IPS-15b (cell line): ENCODE data around the gene LMNTD1.
"Not testable (repeated sequence)": the region's sequence is repeated elsewhere in the genome, so short reads cannot be mapped to it uniquely, and the experiment has no call there.

ENCODE experiments used
- H3K27me3 ChIP-seq: one replicate; pipeline ENCODE4 v1.6.1; 2013; ENCODE audit warnings: low read length; ENCODE audit not compliant: control insufficient read depth, insufficient read depth
- H3K36me3 ChIP-seq: one replicate; pipeline ENCODE4 v1.6.1; 2013; ENCODE audit warnings: low read length; ENCODE audit not compliant: control insufficient read depth, insufficient read depth
- H3K4me1 ChIP-seq: one replicate; pipeline ENCODE4 v1.6.1; 2013; ENCODE audit warnings: mild to moderate bottlenecking, low read length; ENCODE audit not compliant: control insufficient read depth, insufficient read depth
- H3K4me3 ChIP-seq: one replicate; pipeline ENCODE4 v1.5.1; 2013; ENCODE audit warnings: low read depth, low read length
- H3K9ac ChIP-seq: one replicate; pipeline ENCODE4 v1.6.1; 2013; ENCODE audit warnings: low read depth, mild to moderate bottlenecking, low read length
- H3K9me3 ChIP-seq: one replicate; pipeline ENCODE4 v1.6.1; 2013; ENCODE audit warnings: mild to moderate bottlenecking, low read length; ENCODE audit not compliant: control insufficient read depth, insufficient read depth

LMNTD1 gene

GRCh38 chr12:25553098-25553497 is at the start of gene LMNTD1:
LMNTD1 (minus strand) TSS chr12:25553283; CDS start chr12:25552959, 324 bp downstream.
- H3K4me1 ChIP-seq = no peaks in the 10 kb centered on the region
- H3K9ac ChIP-seq = no peak within 1 kb of the TSS
- no peaks in the 10 kb centered on the region for H3K36me3 ChIP-seq
- H3K4me3 ChIP-seq = no peak within 1 kb of the TSS
- no peaks in the 10 kb centered on the region for H3K27me3 ChIP-seq
- no peaks in the 10 kb centered on the region for H3K9me3 ChIP-seq

GRCh38 chr12:25598956-25599355 is 45.9 kb upstream of the LMNTD1 start:
- Histone ChIP-seq H3K9ac (no peak overlapping the region), H3K9me3 (no peaks in the 10 kb centered on the region), H3K27me3 (no peaks in the 10 kb centered on the region), H3K4me3 (no peak overlapping the region), H3K4me1 (no peaks in the 10 kb centered on the region), H3K36me3 (no peaks in the 10 kb centered on the region)

GRCh38 chr12:25595496-25595895 is 42.4 kb upstream of the LMNTD1 start:
- not testable (repeated sequence) for H3K9ac ChIP-seq, H3K4me3 ChIP-seq, H3K4me1 ChIP-seq, H3K36me3 ChIP-seq, H3K27me3 ChIP-seq, H3K9me3 ChIP-seq

GRCh38 chr12:25594376-25594775 is 41.3 kb upstream of the LMNTD1 start:
- no peaks in the 10 kb centered on the region for H3K4me1 ChIP-seq
- H3K27me3 ChIP-seq = no peaks in the 10 kb centered on the region
- H3K9me3 ChIP-seq = no peaks in the 10 kb centered on the region
- no peak overlapping the region for H3K4me3 ChIP-seq
- H3K36me3 ChIP-seq = no peaks in the 10 kb centered on the region
- no peak overlapping the region for H3K9ac ChIP-seq

GRCh38 chr12:25592725-25593495 is 39.8 kb upstream of the LMNTD1 start:
- Histone ChIP-seq H3K36me3 (no peaks in the 10 kb centered on the region), H3K27me3 (no peaks in the 10 kb centered on the region), H3K9me3 (no peaks in the 10 kb centered on the region), H3K9ac (no peak overlapping the region), H3K4me3 (no peak overlapping the region), H3K4me1 (no peaks in the 10 kb centered on the region)

GRCh38 chr12:25591144-25591543 is 38.1 kb upstream of the LMNTD1 start:
- H3K9ac ChIP-seq = no peak overlapping the region
- H3K36me3 ChIP-seq = no peaks in the 10 kb centered on the region
- no peak overlapping the region for H3K4me3 ChIP-seq
- no peaks in the 10 kb centered on the region for H3K27me3 ChIP-seq
- no peaks in the 10 kb centered on the region for H3K4me1 ChIP-seq
- H3K9me3 ChIP-seq = no peaks in the 10 kb centered on the region

- Histone ChIP-seq H3K4me1 (no peaks in the 10 kb centered on the region), H3K9me3 (no peaks in the 10 kb centered on the region), H3K36me3 (no peaks in the 10 kb centered on the region), H3K27me3 (no peaks in the 10 kb centered on the region), H3K4me3 (no peak overlapping the region), H3K9ac (no peak overlapping the region)
Measured at GRCh38 chr12:25590011-25590721, 37.1 kb upstream of the LMNTD1 start.

GRCh38 chr12:25587346-25587745 is 34.3 kb upstream of the LMNTD1 start:
- Histone ChIP-seq H3K4me1 (no peaks in the 10 kb centered on the region), H3K36me3 (no peaks in the 10 kb centered on the region), H3K4me3 (no peak overlapping the region)

GRCh38 chr12:25585662-25586061 is 32.6 kb upstream of the LMNTD1 start:
- Histone ChIP-seq H3K36me3 (no peaks in the 10 kb centered on the region), H3K4me3 (no peak overlapping the region), H3K27me3 (no peaks in the 10 kb centered on the region), H3K4me1 (no peaks in the 10 kb centered on the region), H3K9ac (no peak overlapping the region), H3K9me3 (no peaks in the 10 kb centered on the region)

More at GRCh38 chr12:25587346-25587745, 34.3 kb upstream of the LMNTD1 start:
- Histone ChIP-seq H3K9ac (no peak overlapping the region), H3K27me3 (no peaks in the 10 kb centered on the region), H3K9me3 (no peaks in the 10 kb centered on the region)

- no peaks in the 10 kb centered on the region for H3K4me1 ChIP-seq
- H3K4me3 ChIP-seq = no peak overlapping the region
- H3K36me3 ChIP-seq = no peaks in the 10 kb centered on the region
- H3K9me3 ChIP-seq = no peaks in the 10 kb centered on the region
- H3K27me3 ChIP-seq = no peaks in the 10 kb centered on the region
- H3K9ac ChIP-seq = no peak overlapping the region
Measured at GRCh38 chr12:25585021-25585523, 32.0 kb upstream of the LMNTD1 start.

- no peaks in the 10 kb centered on the region for H3K36me3 ChIP-seq
Measured at GRCh38 chr12:25584596-25584995, 31.5 kb upstream of the LMNTD1 start.

GRCh38 chr12:25583545-25583944 is 30.5 kb upstream of the LMNTD1 start:
- no peaks in the 10 kb centered on the region for H3K36me3 ChIP-seq

More at GRCh38 chr12:25584596-25584995, 31.5 kb upstream of the LMNTD1 start:
- H3K4me3 ChIP-seq = no peak overlapping the region
- no peak overlapping the region for H3K9ac ChIP-seq
- no peaks in the 10 kb centered on the region for H3K27me3 ChIP-seq
- no peaks in the 10 kb centered on the region for H3K4me1 ChIP-seq
- no peaks in the 10 kb centered on the region for H3K9me3 ChIP-seq

More at GRCh38 chr12:25583545-25583944, 30.5 kb upstream of the LMNTD1 start:
- no peaks in the 10 kb centered on the region for H3K4me1 ChIP-seq
- no peak overlapping the region for H3K9ac ChIP-seq
- no peaks in the 10 kb centered on the region for H3K9me3 ChIP-seq
- H3K4me3 ChIP-seq = no peak overlapping the region
- no peaks in the 10 kb centered on the region for H3K27me3 ChIP-seq
